Measurements from ENCODE around the gene CSTPP1. TPM values are rescaled to one million over a fixed set of nuclear protein-coding genes. Genes with fewer than 3 reads are reported as not detected.

Gene CSTPP1
- total and polyA plus RNA-seq, 2 donors (not counting 3 experiments of a cell fraction or from before 2014, with no cell fraction given), result 25.9 to 38.2 TPM

GRCh38 chr11:47005441-47005840 lies 68.9 kb downstream of the CSTPP1 start:
- Histone ChIP-seq H3K4me3 (replicated peaks in 1 of 3; ENCODE audit: insufficient read depth in 1 of 3, low read depth in 1 of 3, low read length in 3 of 3) (no peak overlapping the region), H3K27ac (ENCODE audit: insufficient read depth, low read depth, low read length) (no peak overlapping the region), H2AFZ (ENCODE audit: low read depth, low read length) (no peak overlapping the region), H3K27me3 (ENCODE audit: control insufficient read depth in 2 of 2, insufficient read depth in 2 of 2, low read length in 2 of 2) (no peaks in the 10 kb centered on the region), H4K20me1 (replicated peaks; ENCODE audit: control insufficient read depth, extremely low read depth, insufficient read depth, low read length) (no peaks in the 10 kb centered on the region), H3K9ac (replicated peaks; ENCODE audit: extremely low read depth, insufficient read depth, low read length) (no peak overlapping the region), H3K4me2 (ENCODE audit: insufficient read depth, low read length) (no peak overlapping the region), H3K79me2 (ENCODE audit: control insufficient read depth, insufficient read depth, low read length) (no peaks in the 10 kb centered on the region), H3K4me1 (ENCODE audit: control insufficient read depth, extremely low read depth, insufficient read depth, low read length) (no peaks in the 10 kb centered on the region), H3K36me3 (ENCODE audit: control insufficient read depth in 2 of 2, extremely low read depth in 1 of 2, insufficient read depth in 2 of 2, low read length in 2 of 2) (no peaks in the 10 kb centered on the region), H3K9me1 (replicated peaks; ENCODE audit: control insufficient read depth, extremely low read depth, insufficient read depth, low read length) (no peaks in the 10 kb centered on the region), H3K9me3 (replicated peaks; ENCODE audit: control insufficient read depth, insufficient read depth, low read length) (no peaks in the 10 kb centered on the region)
- no TSS peak for BruUV-seq (replicated peaks)
- FAIRE-seq (no peak), DNase-seq (ENCODE audit: low read depth, low spot score) (no peak)
- TF ChIP-seq POLR2AphosphoS5 (IDR thresholded peaks at IDR 0.05; ENCODE audit: insufficient read depth, low read depth, low read length) (no peak), EZH2 (IDR thresholded peaks at IDR 0.05; ENCODE audit: borderline replicate concordance, low read depth, low read length, severe bottlenecking) (no peak), GATA2 (IDR thresholded peaks at IDR 0.05; ENCODE audit: insufficient read depth, insufficient read length, low read depth, low read length) (no peak), MYC (IDR thresholded peaks at IDR 0.05; ENCODE audit: low read depth, low read length) (no peak), CTCF (IDR thresholded peaks at IDR 0.05; ENCODE audit: extremely low read depth in 1 of 2, insufficient read depth in 1 of 2, low read depth in 1 of 2, low read length in 2 of 2) (no peak), MAX (IDR thresholded peaks at IDR 0.05; ENCODE audit: insufficient read depth, insufficient read length) (no peak), FOS (IDR thresholded peaks at IDR 0.05; ENCODE audit: borderline replicate concordance, insufficient read depth, low read length) (no peak), JUN (IDR thresholded peaks at IDR 0.05; ENCODE audit: borderline replicate concordance, insufficient read depth, insufficient read length, low read depth) (no peak), POLR2A (IDR thresholded peaks at IDR 0.05; ENCODE audit: low read depth, low read length) (no peak)
- ChIA-PET CTCF (interaction anchor here (0.8 to 1.3 kb wide), 3 partner anchors 76 to 148 kb away, joined by 3 to 4 read pairs (median 4); no protein-coding TSS in a partner anchor), POLR2A (no interaction called here)
- intact Hi-C loops (cut with micrococcal nuclease), result no loop called here
- dilution Hi-C loops (cut with MboI; ENCODE audit: extremely low pct_ligation_motif_present, low sequenced_read_pairs), result no loop called here

All from endothelial cell of umbilical vein (primary cell).